GM21528 (cell line): ENCODE data around the gene RNF43.
"Not testable (repeated sequence)": the region's sequence is repeated elsewhere in the genome, so short reads cannot be mapped to it uniquely, and the experiment has no call there.

Experiments
- ATAC-seq: cut with Tn5 transposase; IDR thresholded peaks from one replicate; pipeline ENCODE4 v1.9.1; 2021; ENCODE audit warnings: mild to moderate bottlenecking, moderate library complexity; ENCODE audit not compliant: unreplicated experiment, low FRiP score

RNF43 gene

DNA sequence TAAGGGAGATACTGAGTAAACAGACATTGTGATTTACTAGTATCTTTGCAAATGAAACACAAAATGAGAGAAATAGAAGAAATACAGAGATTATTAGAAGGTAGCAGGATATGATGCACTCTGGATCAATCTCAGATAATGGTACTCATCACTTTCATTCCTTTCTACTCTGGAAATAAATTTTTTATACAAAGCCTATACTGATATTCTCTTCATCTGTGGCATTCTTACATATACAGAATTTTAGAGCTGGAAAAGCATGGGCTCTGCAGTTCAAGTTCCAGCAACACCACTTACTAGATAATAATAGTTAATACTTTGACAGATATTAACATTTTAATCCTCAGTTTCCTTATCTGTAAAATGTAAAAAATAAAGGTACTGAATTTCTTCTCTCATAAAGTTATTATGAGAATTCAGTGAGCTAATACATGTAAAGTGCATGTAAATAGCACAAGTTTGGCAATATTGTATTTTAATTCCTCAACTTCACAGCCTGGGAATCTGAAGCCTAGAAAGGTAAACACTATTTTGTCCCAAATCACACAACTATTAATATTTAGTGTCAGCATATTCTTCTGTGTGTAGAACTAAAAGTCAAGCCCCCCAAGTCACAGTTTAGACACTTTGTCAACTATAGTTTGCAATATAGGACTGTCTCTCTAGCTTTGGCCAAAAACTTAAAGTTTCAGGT is 6.5 kb downstream of the RNF43 start:
- ATAC-seq, result no peak

DNA sequence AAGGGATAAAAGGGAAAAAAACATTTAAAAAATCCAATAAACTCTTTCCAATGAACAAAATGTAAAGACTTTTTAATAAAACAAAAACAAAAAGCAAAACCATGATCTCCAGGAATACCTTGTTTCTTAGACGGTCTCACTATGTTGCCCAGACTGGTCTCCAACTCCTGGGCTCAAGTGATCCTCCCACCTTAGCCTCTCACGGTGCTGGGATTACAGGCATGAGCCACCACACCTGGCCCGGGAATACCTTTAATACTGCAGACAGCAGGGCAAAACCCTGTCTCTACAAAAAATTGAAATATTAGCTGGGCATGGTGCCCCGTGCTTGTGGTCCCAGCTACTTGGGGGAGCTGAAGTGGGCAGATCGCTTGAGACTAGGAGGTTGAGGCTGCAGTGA is 7.9 kb downstream of the RNF43 start:
- no peak for ATAC-seq

GRCh38 chr17:58403311-58403710 is 14.0 kb downstream of the RNF43 start:
- ATAC-seq, result no peak

GRCh38 chr17:58402679-58403078 is 14.7 kb downstream of the RNF43 start:
- no peak for ATAC-seq

DNA sequence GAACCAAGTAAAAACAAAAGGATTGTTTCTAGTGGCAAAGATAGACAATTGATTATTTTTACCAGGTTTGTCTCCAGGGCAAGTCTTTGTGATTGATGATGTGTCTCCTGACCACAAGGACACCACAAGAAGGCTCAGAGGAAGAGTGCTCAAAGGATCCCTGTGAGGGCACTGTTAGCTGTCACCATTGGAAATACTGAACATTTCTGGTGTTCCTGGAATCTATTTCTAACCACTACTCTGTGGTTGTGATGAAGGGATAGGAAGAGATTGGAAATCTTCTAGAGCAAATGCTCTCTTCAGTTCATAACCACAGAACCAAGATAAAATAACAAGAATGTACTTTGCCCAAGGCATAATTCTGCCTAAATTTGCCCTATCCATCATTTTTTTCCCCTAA is 15.3 kb downstream of the RNF43 start:
- ATAC-seq, result no peak

- no peak for ATAC-seq
Measured at GRCh38 chr17:58401287-58401686, 16.0 kb downstream of the RNF43 start.

DNA sequence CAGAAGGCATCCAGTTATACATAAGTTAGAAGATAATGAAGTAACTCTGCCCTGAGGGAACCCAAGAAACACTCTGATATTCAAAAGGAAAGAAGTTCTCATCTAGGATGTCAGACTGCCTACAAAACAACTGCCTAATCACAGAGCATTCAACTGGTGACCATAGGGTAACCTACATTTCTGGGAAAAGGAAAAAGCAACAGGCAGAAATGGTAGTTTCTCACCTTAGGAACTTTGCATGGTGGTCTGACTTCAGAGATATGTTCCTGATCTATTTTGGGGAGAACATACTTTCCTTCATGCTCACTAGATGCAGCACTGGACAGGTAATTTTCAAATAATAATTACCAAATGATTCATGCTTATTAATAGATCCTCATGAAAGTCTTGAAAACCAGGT is 16.5 kb downstream of the RNF43 start:
- no peak for ATAC-seq

DNA sequence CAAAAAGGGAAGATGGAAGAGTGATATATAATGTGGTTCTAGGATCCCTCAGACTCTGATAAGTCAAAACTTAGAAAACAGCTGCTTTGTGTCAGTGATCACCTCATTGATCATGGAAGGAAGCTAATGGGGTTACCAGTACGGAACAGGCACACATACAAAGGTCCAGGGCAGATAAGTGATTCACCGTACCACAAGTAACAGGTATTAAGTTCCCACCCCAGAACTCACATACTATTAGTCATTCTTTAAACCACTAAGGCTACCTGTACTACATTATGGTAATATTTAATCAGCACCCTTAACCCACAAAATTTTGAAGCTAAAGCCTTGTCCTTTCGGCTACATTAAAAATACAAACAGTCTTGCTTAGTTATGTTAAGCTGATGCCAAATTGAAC is 17.4 kb downstream of the RNF43 start:
- no peak for ATAC-seq

GRCh38 chr17:58398574-58399266 is 18.6 kb downstream of the RNF43 start:
- no peak for ATAC-seq

- ATAC-seq, result not testable (repeated sequence)
Measured at GRCh38 chr17:58397421-58397820, 19.9 kb downstream of the RNF43 start.

DNA sequence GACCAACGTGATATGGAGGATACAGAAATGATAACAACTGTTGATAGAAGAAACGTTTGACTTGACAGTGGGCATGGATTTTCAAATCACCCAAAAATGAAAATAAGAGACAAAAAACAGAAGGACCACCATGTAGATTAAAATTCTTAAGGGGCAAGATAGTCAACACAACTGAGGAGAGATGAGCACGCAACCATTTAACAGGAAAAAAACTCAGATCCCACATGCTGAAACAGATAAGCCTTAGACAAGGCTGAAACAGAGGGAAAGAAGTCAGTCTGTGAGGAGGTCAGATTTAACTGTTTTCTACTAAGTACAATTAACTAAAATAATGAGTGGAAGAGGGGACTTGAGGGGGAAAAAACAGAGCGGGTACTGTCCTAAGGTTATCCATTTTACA is 21.2 kb downstream of the RNF43 start:
- ATAC-seq, result no peak

- no peak for ATAC-seq
Measured at GRCh38 chr17:58394534-58395223, 22.7 kb downstream of the RNF43 start.

- ATAC-seq, result no peak
Measured at GRCh38 chr17:58391302-58391984, 25.9 kb downstream of the RNF43 start.

- no peak for ATAC-seq
Measured at GRCh38 chr17:58390884-58391283, 26.4 kb downstream of the RNF43 start.

DNA sequence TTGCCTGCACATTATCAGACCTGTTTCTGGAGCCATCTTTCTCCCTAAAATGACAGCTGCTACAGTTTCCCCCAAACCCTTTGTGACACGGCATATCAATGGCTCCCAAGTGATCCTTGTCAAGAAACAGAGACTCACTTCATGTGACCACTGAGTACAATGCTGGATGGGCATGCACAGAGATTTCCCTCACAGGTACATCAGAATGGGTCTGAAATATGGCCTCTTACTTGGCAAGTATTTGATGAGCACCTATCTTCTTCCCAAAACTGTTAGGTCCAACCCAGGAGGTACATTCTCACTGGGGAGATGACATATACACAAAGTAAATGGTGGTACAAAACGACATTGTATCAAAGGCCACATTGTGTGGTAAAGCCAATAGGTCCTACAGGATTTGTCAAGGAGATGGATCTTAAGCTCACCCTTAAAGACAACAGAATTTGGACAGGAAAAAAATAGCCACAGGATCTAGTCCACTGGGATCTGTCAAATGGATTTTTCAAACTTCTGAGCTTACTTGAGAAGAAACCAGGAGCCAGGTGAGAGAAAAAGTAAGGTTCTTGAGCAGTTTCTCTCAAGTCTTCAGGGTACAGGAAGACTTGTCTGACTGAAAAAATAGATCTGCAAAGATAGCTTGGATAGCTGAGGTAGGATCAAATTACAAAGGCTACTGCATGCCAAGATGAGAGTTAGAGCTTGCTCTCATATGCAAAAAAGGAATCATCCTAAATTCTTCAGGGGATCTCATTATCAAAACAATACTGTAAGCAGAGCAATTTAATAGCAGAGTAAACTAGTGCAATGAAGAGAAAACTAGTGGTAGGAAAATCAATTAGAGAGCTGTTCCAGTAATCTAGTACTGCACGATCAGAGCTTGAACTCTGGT is 28.8 kb downstream of the RNF43 start:
- no peak for ATAC-seq

- ATAC-seq, result no peak
Measured at GRCh38 chr17:58387834-58388233, 29.5 kb downstream of the RNF43 start.

GRCh38 chr17:58386708-58387107 is 30.6 kb downstream of the RNF43 start:
- ATAC-seq, result no peak

DNA sequence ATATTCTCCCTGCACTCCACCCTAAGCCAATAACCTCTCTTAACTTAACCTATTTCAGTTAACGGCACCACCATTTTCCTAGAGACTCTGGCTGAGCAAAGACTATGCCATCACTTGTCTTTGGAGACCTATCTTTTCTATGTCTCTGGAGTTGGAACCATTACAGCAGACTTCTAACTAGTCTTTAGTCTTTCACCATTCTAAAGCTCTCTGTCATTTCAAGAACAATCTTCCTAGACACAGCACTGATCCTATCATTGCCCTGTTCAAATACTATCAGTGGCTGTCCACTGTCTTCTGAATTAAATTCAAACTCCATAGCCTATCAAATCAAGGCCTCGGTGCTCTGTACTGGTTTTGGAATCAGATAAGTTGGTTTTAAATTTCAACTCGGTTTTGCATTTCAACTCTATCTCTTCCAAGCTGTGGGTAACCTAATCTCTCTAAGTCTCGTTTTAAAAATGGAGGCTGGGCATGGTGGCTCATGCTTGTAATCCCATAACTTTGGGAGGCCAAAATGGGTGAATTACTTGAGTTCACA is 31.9 kb downstream of the RNF43 start:
- no peak for ATAC-seq

DNA sequence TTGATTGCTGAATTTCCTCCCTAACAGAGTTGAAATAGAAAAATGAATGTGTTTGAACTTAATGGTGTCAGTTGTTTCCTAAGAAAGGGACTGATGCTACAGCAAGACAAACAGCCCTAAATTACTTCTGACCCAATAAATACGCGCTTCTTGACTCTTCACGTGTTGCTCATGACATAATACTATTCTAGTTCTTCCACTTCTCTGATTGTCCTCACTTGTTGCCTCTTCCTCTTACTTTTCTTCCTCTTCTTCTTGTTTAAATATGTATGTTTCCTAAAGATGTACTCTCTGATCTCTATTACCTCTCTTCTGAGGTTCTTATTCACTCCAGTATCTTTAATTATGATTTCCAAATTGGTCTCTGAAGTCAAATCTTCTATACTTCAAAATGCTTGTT is 32.4 kb downstream of the RNF43 start:
- ATAC-seq, result no peak

GRCh38 chr17:58383892-58384462 is 33.4 kb downstream of the RNF43 start:
- no peak for ATAC-seq
